Hepatic stellate cell (primary cell): ENCODE data around the gene PTH2.
"Not testable (repeated sequence)": the region's sequence is repeated elsewhere in the genome, so short reads cannot be mapped to it uniquely, and the experiment has no call there.

Experiments
- DNase-seq: peaks from one replicate; pipeline ENCODE4 v3.0.0; 2011; ENCODE audit warnings: low spot score

Gene PTH2

DNA sequence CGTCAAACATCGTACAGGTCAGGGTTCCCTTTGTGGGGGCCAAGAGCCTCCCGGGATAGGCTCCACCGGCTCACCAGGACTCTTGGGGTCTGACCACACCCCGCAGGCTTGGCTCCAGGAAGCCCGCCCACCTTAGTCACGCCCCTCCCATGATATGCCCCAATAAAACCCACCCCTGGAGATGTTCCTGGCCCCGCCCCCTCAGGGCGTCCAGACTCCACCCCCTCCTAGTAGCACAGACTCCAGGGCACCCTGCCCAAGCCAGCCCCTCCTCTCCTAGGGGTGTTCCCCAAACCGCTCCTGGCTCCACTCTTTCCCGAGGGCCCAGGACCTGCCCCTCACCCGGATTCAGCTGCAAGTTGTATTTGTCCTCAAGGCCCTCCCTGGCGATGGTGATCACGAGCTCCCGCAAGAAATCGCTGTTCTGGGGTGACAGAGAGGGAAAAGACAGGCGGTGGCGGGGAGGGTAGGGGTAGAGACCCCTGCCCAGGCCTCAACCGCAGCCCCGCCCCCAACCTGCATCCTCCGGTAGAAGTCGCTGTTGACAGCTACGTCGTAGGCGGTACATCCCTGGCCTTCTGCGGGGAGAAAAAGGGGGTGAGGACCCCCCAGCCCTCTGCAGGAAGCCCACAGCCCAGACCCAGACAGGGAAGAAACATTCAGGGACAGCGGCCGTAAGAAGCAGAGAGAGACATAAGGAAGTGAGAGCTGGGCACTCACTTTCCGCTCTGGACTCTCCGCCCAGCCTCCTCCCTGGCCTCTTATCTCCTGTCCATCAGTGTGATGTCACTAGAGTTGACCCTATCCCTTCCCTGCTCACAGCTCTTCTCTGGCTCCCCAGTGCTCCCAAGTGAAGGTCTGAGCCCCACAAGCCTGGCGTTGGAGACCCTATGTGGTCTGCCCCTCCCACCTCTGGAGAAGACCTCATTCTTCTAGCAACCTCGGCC, 24.5 kb upstream of the PTH2 start:
- no peak for DNase-seq

- no peak for DNase-seq
These were observed 22.8 kb upstream of the PTH2 start for GRCh38 chr19:49445997-49446396.

GRCh38 chr19:49444100-49444700, 21.0 kb upstream of the PTH2 start:
- not testable (repeated sequence) for DNase-seq

DNA sequence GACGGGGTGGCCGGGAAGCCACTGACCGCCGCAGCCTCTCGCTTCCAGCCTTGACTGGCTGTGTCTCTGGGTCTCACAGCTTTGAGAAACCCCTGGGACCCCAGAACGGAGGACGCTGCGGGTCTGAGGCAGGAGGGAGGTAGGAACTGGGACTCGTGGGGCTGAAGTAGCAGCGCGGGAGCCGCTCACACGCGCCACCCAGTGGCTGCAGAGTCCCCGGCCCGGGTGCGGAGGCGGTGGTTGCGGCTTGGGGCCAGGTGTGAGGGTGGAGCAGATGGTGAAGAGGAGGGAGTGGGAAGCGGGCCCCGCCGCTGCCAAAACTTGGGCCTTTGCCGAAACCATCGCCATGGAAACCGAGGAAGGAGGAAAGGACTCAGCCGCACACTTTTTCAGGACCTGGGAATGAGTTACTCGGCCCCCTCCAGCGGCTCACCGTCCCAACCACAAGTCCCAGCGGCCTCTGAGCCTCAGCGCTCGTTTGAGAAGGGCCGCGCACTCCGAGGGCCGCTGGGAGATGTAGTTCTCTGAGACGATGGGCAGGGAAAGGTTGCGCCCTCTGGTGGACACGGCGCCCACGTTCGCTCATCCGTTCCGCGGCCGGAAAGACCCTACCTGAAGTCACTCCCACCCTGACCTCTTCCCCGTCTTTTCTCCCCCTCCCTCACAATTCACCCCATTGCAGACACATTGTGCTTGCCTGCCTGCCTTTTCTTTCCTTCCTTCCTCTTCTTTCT, 20.3 kb upstream of the PTH2 start:
- peak; percentile 96 for DNase-seq

DNA sequence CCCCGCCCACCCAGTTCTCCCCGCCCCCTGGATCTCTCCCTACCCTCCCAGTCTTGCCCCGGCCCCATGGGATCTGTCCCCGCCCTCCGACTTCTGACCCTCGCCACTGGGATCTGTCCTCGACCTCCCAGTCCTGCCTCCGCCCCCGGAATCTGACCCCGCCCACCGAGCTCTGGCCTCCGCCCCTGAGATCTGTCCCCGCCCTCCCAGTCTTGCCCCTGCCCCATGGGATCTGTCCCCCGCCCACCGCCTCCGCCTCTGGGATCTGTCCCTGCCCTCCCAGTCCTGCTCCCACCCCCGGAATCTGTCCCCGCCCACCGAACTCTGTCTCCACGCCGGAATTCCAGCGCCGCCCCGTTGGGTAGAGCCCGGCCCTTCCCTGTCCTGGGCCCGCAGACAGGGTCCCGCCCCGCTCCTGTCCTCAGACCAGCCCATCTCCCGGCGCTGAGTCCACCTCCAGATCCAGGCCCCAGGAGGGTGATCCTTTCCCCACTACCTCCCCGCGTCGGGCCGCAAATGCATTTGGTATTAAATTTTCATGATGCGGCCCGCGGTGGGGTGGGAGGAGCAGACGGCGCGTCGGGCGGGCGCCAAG, 19.6 kb upstream of the PTH2 start:
- peak; percentile 94 for DNase-seq

GRCh38 chr19:49442354-49442753, 19.1 kb upstream of the PTH2 start:
- no peak for DNase-seq

DNA sequence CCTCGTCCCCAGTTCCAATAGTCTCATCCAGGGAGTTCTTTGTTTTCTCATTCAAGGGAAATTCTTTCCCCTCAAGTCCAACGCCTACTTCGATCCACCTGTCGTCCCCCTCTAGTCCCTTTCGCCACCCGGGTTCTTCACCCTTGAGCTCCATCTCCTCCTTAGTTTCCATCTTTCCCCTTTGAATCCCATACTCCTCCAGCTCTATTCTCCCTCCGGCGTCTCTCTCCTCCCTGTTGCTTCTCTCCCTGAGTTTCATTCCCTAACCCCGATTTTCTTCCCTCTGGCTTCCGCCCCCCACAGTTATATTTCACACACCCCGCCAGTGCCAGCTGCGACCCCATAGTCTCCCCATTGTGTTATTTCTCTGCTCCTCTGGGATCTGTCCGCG, 18.7 kb upstream of the PTH2 start:
- DNase-seq = no peak

GRCh38 chr19:49441210-49441959, 18.1 kb upstream of the PTH2 start, which contains the start of gene SLC17A7:
TSS of gene SLC17A7 (minus strand) at chr19:49441527. CDS start at chr19:49441379, 148 bp downstream.
- no peak for DNase-seq

DNA sequence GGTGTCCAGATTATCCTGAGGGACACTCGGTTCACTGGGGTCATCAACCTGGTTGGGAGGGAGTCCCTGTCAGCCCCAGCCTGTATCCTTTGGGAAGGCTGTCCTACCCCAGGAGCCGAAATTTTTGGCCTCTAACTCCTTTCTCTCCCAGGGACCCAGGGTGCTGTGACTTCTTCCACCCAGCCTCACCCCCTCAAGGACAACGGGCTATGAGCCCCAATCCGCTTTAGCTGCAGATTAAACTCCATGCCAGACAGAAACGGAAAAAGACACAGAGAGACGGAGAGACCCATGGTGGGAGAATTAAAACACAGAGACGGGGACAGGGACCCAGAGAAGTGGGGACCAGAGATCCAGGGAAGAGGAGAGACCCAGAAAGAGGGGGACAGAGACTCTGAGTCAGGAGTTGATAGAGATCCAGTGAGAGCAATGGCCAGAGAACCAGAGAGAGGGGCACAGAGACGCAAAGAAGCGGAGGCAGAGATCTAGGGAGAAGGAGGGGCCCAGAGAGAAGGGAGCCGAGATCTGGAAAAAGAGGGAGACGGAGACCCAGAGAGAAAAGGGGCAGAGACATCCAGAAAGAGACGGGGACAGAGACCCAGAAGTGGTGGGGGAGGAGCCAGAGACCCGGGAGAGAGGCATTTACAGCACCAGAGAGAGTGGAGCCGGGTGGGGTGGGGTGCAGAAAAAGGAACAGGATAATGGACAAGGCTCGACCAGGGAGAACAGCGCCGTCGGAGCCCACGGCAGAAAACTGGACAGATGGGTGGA, 17.4 kb upstream of the PTH2 start:
- no peak for DNase-seq

DNA sequence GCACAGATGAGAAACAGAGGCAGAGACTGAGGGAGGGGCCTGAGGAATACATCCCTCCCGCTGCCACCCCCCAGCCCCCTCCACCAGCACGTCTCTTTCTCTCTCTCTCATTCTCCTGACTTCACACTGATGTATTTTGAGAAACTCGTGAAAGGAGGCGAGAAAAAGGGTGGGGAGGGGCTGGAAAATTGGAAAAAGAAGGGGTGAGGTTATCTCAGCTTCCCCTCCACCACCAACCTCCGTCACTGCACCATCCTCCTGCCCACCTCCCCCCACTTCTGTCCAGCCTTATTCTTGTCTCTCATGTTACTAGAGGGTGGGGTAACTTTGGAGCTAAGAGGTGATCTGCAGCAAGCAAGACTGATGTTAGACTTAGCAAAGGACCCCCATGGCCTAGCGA, 16.6 kb upstream of the PTH2 start:
- no peak for DNase-seq

DNA sequence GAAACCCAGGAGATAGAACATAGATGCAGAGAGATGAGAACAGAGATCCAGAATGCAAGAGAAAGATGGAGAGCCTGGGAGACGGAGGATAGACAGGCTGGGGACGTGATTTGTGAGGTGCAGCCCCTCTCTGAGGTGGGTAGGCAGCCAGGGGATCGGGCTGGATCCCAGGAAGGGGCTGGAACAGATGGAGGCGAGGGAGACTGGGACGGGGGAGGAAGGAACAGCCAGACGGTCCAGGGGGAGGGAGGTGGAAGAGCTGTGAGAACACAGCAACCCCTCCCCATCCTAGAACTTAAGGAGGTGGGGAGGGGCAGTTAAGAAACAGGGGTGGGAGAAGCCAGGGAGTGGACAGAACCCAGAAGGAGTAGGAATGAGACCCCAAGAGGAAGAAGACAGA, 15.0 kb upstream of the PTH2 start:
- no peak for DNase-seq

- DNase-seq = no peak
These were observed 14.0 kb upstream of the PTH2 start for GRCh38 chr19:49437231-49437630.

DNA sequence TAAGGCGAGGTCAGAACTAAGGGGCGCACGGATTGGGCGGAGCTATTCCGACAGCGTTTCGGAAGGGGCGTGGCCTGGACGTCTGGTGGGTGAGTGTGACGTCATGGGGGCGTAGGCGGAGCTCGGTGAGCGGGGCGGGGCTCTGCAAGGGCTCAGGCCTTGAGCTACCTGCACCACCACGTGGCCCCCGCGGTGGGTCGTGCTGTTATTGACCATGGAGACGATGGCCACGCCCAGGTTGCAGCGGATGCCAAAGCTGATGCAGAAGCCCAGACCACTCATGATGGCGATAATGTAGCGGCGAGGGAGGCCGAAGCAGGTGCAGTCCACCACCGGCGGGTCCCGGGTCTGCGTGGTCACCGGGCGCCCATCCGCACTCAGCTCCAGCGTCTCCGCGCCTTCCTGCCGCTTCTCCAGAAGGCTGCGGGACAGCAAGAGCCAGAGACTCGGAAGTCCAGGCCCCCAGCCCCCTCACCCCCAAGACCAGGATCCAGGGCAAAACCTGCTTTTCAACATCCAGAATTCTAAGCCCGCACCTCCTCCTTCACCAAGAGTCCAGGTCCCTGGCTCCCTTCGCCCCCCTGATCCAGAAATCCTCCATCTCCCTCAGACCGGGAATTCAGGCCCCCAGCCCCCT, 13.3 kb upstream of the PTH2 start:
- DNase-seq = no peak

GRCh38 chr19:49435670-49436069, 12.4 kb upstream of the PTH2 start:
- DNase-seq = no peak

- DNase-seq = no peak
These were observed 11.8 kb upstream of the PTH2 start for GRCh38 chr19:49434907-49435583.

DNA sequence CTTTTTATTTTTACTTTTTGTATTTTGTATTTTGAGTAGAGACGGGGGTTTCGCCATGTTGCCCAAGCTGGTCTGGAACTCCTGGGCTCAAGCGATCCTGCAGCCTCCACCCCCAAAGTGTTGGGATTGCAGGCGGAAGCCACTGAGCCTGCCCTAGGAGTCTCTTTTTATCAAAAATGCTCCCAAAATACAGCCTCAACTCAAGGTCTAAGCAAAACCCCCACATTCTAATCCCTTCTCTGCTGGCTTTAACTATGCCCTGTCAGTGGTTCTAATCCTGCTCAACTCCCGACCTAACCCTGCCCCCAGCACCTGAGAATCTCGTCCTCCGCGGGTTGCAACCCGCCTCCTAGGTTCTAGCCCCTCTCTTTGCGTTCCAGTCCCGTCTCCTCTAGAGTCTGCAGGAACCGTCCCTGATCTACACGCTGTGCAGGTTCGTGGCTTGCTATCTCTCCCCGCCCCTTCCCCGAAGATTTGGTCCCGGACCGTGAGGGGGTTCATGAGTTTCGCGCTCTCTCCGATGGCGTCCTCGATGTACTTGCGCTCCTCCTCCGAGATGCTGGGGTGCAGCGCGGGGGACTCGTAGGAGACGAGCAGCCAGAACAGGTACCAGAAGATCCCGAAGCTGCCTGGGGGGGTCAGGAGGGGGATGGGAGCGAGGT, 10.1 kb upstream of the PTH2 start:
- DNase-seq = no peak

DNA sequence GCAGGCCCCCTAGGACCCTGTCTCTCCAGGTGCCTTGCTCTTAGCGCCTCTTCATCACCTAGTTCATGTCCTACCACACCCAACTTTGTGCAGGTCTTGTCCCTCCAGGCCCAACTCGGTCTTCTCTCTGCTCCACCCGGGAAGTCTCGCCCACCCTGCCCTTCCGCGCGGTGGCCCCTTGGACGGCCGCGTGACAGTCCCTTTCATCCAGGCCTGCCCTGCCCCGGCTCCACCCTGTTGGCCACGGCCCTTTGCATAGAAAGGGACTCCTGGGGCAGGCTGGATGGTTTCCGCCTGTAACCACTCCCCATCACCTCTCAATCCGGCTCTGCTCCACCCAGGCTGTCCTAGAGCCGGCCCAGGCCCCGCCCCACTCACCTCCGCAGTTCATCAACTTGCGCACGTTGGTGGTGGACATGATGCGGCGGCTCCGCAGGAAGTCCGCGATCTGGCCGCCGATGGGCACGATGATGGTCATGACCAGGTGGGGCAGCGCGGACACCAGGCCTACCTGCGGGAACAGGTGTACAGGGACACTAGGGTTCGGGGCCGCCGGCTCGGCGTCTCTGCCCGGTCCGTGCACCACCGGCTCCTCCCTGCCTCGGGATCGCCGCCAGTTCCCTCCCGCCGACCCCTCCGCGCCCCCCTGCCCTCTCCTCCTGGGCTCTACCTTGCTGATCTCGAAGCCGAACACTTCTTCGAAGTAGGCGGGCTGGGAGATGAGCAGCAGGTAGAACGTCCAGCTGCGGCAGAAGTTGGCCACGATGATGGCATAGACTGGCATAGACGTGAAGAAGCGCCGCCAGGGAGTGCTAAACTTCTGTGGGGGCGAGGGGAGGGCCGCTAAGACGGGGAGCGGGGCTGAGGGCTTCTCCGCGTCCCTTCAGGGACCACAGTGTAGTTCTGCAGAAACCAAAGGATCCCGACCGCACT, 9.2 kb upstream of the PTH2 start:
- no peak for DNase-seq

DNA sequence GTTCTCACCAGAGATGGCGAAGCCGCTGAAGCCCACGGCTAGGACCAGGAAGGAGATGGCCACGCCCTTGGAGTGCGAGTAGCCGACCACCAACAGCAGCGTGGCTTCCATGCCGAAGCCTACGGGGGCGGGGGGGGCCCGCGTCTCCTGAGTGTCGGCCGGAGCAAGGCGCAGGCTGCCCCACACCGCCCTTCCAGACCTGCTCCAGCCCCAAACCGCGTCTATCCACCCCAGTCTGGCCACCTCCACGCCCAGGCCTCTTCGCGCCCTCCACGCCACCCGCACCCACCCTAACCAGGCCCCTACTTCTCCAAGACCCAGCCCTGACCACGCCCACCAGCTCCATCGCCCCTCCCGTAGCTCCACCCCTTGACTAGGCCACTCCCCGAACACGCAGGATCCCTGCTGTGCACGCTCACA, 8.1 kb upstream of the PTH2 start:
- no peak for DNase-seq
